ENCODE data around the gene GPC6. TPM values are rescaled to one million over a fixed set of nuclear protein-coding genes. Genes with fewer than 3 reads are reported as not detected.

Gene GPC6
- total RNA-seq, 1 donor from 2014 or later: 13.8 TPM

DNA sequence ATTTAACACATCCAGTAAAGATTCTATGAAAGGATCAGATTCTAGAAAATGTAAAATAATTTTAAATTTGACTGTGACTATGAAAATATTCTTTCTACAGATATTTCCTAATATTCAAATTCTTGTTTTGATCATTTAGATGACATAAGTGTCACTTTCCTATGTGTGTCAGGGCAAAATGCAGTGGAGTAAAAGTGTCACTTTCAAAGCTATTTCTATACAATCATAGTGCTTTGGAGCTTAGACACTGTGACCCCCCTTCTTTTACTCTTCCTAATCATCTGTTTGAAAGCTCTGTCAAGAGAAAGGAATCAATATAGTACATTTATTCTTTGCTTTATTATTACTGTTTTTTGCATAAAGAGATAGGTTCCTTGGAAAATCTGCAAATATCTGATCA, 760.9 kb downstream of the GPC6 start:
- no peaks in the 10 kb centered on the region for H3K27me3 ChIP-seq
- no peak for DNase-seq (ENCODE audit: extremely low spot score in 2 of 2)
- no peaks in the 10 kb centered on the region for H3K9me3 ChIP-seq
- intact Hi-C loops (cut with DNase I): no loop called here
- TF ChIP-seq CTCF (IDR thresholded peaks at IDR 0.05): no peak
- no peak for TF ChIP-seq POLR2AphosphoS5 (IDR thresholded peaks at IDR 0.05; ENCODE audit: insufficient read depth in 1 of 2, low read depth in 1 of 2)
- no peak for TF ChIP-seq POLR2A (IDR thresholded peaks at IDR 0.05)
- H3K4me3 ChIP-seq: no peak overlapping the region
- H3K27ac ChIP-seq: no peak overlapping the region
- no peaks in the 10 kb centered on the region for H3K4me1 ChIP-seq
- no peaks in the 10 kb centered on the region for H3K36me3 ChIP-seq

GRCh38 chr13:93991569-93991968, 765.0 kb downstream of the GPC6 start:
- intact Hi-C loops (cut with DNase I): no loop called here
- DNase-seq (ENCODE audit: extremely low spot score in 2 of 2): no peak
- Histone ChIP-seq H3K4me1 (no peaks in the 10 kb centered on the region), H3K36me3 (no peaks in the 10 kb centered on the region), H3K9me3 (no peaks in the 10 kb centered on the region), H3K27me3 (no peaks in the 10 kb centered on the region), H3K27ac (no peak overlapping the region), H3K4me3 (no peak overlapping the region)
- TF ChIP-seq POLR2AphosphoS5 (IDR thresholded peaks at IDR 0.05; ENCODE audit: insufficient read depth in 1 of 2, low read depth in 1 of 2): no peak
- no peak for TF ChIP-seq CTCF (IDR thresholded peaks at IDR 0.05)
- TF ChIP-seq POLR2A (IDR thresholded peaks at IDR 0.05): no peak

DNA sequence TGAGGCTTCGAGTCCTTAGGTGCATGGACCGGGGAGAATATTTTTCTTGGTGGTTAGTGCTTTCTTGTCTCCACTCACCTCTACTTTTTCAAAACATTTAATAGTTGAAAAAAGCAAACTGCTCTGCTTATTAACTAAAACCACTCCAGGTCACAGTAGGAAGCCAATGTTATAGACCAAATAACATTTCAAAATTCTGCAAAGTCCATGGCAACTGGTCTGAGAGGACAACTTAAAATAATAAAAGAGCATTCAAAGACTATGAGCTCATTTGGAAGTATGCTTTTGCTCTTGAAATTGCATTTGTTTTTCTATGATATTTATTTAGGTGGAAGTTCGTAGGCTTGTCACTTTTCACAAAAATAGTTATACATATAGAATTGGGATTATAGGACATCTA, 769.9 kb downstream of the GPC6 start:
- no peak for DNase-seq (ENCODE audit: extremely low spot score in 2 of 2)

DNA sequence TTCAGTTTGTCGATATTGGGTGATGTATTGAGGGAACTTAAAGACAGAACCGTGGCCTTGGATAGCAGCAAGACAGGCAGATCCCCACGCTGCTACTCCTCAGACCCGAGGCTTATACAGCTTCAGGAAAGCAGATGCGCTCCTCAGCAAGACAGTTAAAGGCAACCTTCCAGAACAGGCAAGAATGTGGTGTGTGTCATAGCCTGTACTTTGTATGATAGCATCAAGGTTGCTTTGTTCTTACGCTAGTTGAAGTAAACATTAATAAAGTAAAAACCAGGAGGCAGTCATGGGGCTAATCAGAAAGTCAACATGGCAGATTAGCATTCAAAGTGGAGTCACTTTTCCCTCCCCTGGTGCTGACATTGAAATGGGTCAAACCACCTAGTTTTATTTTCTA, 779.7 kb downstream of the GPC6 start:
- H3K27ac ChIP-seq: no peak overlapping the region
- H3K27me3 ChIP-seq: no peaks in the 10 kb centered on the region
- no peaks in the 10 kb centered on the region for H3K4me1 ChIP-seq
- no peak overlapping the region for H3K4me3 ChIP-seq
- H3K36me3 ChIP-seq: no peaks in the 10 kb centered on the region
- no peaks in the 10 kb centered on the region for H3K9me3 ChIP-seq
- TF ChIP-seq POLR2A (IDR thresholded peaks at IDR 0.05) (no peak), POLR2AphosphoS5 (IDR thresholded peaks at IDR 0.05; ENCODE audit: insufficient read depth in 1 of 2, low read depth in 1 of 2) (no peak), CTCF (IDR thresholded peaks at IDR 0.05) (no peak)
- no peak for DNase-seq (ENCODE audit: extremely low spot score in 2 of 2)
- intact Hi-C loops (cut with DNase I): no loop called here

More for the DNA sequence above, 769.9 kb downstream of the GPC6 start:
- no peaks in the 10 kb centered on the region for H3K27me3 ChIP-seq
- no peaks in the 10 kb centered on the region for H3K4me1 ChIP-seq
- intact Hi-C loops (cut with DNase I): no loop called here
- TF ChIP-seq POLR2AphosphoS5 (IDR thresholded peaks at IDR 0.05; ENCODE audit: insufficient read depth in 1 of 2, low read depth in 1 of 2) (no peak), POLR2A (IDR thresholded peaks at IDR 0.05) (no peak), CTCF (IDR thresholded peaks at IDR 0.05) (no peak)
- no peak overlapping the region for H3K4me3 ChIP-seq
- no peaks in the 10 kb centered on the region for H3K36me3 ChIP-seq
- no peaks in the 10 kb centered on the region for H3K9me3 ChIP-seq
- H3K27ac ChIP-seq: no peak overlapping the region

GRCh38 chr13:94007072-94007471, 780.5 kb downstream of the GPC6 start:
- intact Hi-C loops (cut with DNase I): no loop called here
- Histone ChIP-seq H3K27ac (no peak overlapping the region), H3K4me1 (no peaks in the 10 kb centered on the region), H3K9me3 (no peaks in the 10 kb centered on the region), H3K36me3 (no peaks in the 10 kb centered on the region), H3K4me3 (no peak overlapping the region), H3K27me3 (no peaks in the 10 kb centered on the region)
- TF ChIP-seq POLR2AphosphoS5 (IDR thresholded peaks at IDR 0.05; ENCODE audit: insufficient read depth in 1 of 2, low read depth in 1 of 2) (no peak), CTCF (IDR thresholded peaks at IDR 0.05) (no peak), POLR2A (IDR thresholded peaks at IDR 0.05) (no peak)
- no peak for DNase-seq (ENCODE audit: extremely low spot score in 2 of 2)

Measured in vagina (tissue), 2 donors.